ENCODE measurements around the gene UBC. TPM values are rescaled to one million over a fixed set of nuclear protein-coding genes. Genes with fewer than 3 reads are reported as not detected.
A peak's percentile ranks its signal among the peaks of the same experiment; 100 is the strongest.

Gene UBC
- total and polyA plus RNA-seq, 9 of the 15 experiments (the other 6 are each of a cell fraction or from before 2014, with no cell fraction given) = 533 to 1,153 (median 813) TPM

GRCh38 chr12:124914392-124915238 is at the start of gene UBC (continued):
- TF ChIP-seq PHB2 (IDR thresholded peaks at IDR 0.05; ENCODE audit: low read depth) = peak; percentile 51; the same call in 1 of the 2 replicates
- TF ChIP-seq KDM2B (CRISPR knock-in tag; IDR thresholded peaks at IDR 0.05) = no peak
- TF ChIP-seq BCL6 (CRISPR knock-in tag; IDR thresholded peaks at IDR 0.05) = no peak
- TF ChIP-seq CEBPG (CRISPR knock-in tag; IDR thresholded peaks at IDR 0.05) = peak; percentile 55
- peak; percentile 45 to 80; a peak in 2 of 4 replicates for TF ChIP-seq CEBPG (tag; conservative IDR thresholded peaks at IDR 0.05 in 1 of 2, IDR thresholded peaks at IDR 0.05 in 1 of 2)
- no peak for TF ChIP-seq NR3C1 (CRISPR knock-in tag; IDR thresholded peaks at IDR 0.05)
- TF ChIP-seq, protein P1, sequence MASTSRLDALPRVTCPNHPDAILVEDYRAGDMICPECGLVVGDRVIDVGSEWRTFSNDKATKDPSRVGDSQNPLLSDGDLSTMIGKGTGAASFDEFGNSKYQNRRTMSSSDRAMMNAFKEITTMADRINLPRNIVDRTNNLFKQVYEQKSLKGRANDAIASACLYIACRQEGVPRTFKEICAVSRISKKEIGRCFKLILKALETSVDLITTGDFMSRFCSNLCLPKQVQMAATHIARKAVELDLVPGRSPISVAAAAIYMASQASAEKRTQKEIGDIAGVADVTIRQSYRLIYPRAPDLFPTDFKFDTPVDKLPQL (IDR thresholded peaks at IDR 0.05; ENCODE audit: extremely low read depth, insufficient read length) = peak; percentile 89
- TF ChIP-seq E2F8 (IDR thresholded peaks at IDR 0.05; ENCODE audit: low read depth, partially characterized antibody) = peak; percentile 92
- no peak for TF ChIP-seq GATA2 (CRISPR knock-in tag; IDR thresholded peaks at IDR 0.05)
- peak; percentile 32 for TF ChIP-seq EP300 (IDR thresholded peaks at IDR 0.05; ENCODE audit: low read length)
- TF ChIP-seq HDAC8 (tag; IDR thresholded peaks at IDR 0.05) = peak; percentile 70; the same call in 1 of the 2 replicates
- peak; percentile 50; the same call in 1 of the 2 replicates for TF ChIP-seq CBFB (CRISPR knock-in tag; IDR thresholded peaks at IDR 0.05)
- TF ChIP-seq CTCF (IDR thresholded peaks at IDR 0.05 in 2 of 3, conservative IDR thresholded peaks at IDR 0.05 in 1 of 3; ENCODE audit: insufficient read depth in 2 of 3, low read depth in 1 of 3, low read length in 3 of 3) = no peak
- peak; percentile 96 for TF ChIP-seq MTA1 (IDR thresholded peaks at IDR 0.05; ENCODE audit: borderline replicate concordance)

All from K562 (cell line).